CD4-positive, alpha-beta T cell treated with Interleukin-6 at 100 ng/mL for 8 hours (primary cell): Measurements from ENCODE around the gene SUFU.
A peak's percentile ranks its signal among the peaks of the same experiment; 100 is the strongest.

Source experiments
- DNase-seq: peaks from one replicate; pipeline ENCODE4 v3.0.0-alpha.2; 2020; ENCODE audit warnings: mixed read lengths, low spot score

The SUFU gene

GRCh38 chr10:102619281-102619981, 115.7 kb downstream of the SUFU start:
- no peak for DNase-seq

GRCh38 chr10:102620138-102620590, 116.4 kb downstream of the SUFU start:
- DNase-seq = no peak

GRCh38 chr10:102620591-102621442, 117.0 kb downstream of the SUFU start:
- no peak for DNase-seq

GRCh38 chr10:102621443-102622325, 117.9 kb downstream of the SUFU start:
- no peak for DNase-seq

GRCh38 chr10:102624094-102624493, 120.3 kb downstream of the SUFU start:
- no peak for DNase-seq

- DNase-seq = no peak
Measured at GRCh38 chr10:102624751-102625645, 121.2 kb downstream of the SUFU start.

- DNase-seq = no peak
Measured at GRCh38 chr10:102626026-102626685, 122.4 kb downstream of the SUFU start.

- no peak for DNase-seq
Measured at GRCh38 chr10:102627291-102627735, 123.5 kb downstream of the SUFU start.

- DNase-seq = no peak
Measured at GRCh38 chr10:102627736-102628293, 124.0 kb downstream of the SUFU start.

- DNase-seq = no peak
Measured at GRCh38 chr10:102628451-102628911, 124.7 kb downstream of the SUFU start.

GRCh38 chr10:102629661-102630614, 126.2 kb downstream of the SUFU start:
- DNase-seq = no peak

- no peak for DNase-seq
Measured at GRCh38 chr10:102630663-102631062, 126.9 kb downstream of the SUFU start.

- no peak for DNase-seq
Measured at GRCh38 chr10:102631525-102632393, 128.0 kb downstream of the SUFU start.

GRCh38 chr10:102632394-102633111, 128.8 kb downstream of the SUFU start:
- DNase-seq = no peak

GRCh38 chr10:102633287-102633686, 129.5 kb downstream of the SUFU start:
- DNase-seq = peak; percentile 41

GRCh38 chr10:102633848-102634247, 130.1 kb downstream of the SUFU start:
- no peak for DNase-seq

- no peak for DNase-seq
Measured at GRCh38 chr10:102634686-102635085, 130.9 kb downstream of the SUFU start.
